ENCODE data around the gene CDH23. TPM values are rescaled to one million over a fixed set of nuclear protein-coding genes. Genes with fewer than 3 reads are reported as not detected.

Gene CDH23
- total and polyA plus RNA-seq, 8 donors: 3.4 to 64.6 (median 9.9) TPM

DNA sequence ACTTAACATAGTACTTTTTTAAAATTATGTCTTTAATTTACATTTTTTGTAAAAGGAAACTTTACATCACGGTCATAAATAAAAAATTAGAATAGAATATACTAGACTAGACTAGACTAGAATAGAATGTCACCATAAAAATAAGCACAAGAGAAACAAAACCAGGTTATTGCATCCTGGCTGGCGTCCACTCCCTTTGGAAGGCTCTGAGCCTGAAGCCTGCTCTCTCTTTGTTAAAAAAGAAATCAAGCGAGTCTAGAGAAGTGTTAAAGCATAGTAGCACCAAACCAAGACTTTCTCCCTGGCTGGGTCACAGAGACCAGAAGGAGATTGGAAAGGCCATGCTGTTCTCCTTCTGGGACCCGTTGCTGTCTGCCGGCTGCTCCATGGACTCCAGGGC, 218.2 kb downstream of the CDH23 start:
- Histone ChIP-seq H3K4me3 (no peak overlapping the region), H3K36me3 (no peaks in the 10 kb centered on the region), H3K27ac (no peak overlapping the region), H3K9me3 (no peaks in the 10 kb centered on the region), H3K27me3 (no peaks in the 10 kb centered on the region), H3K4me1 (no peaks in the 10 kb centered on the region)
- WGBS, 2 donors: 83 to 87% methylated on average over 5 of the region's 5 CpGs
- ATAC-seq (no peak), FAIRE-seq (no peak), DNase-seq (no peak)
- TF ChIP-seq, protein P1, sequence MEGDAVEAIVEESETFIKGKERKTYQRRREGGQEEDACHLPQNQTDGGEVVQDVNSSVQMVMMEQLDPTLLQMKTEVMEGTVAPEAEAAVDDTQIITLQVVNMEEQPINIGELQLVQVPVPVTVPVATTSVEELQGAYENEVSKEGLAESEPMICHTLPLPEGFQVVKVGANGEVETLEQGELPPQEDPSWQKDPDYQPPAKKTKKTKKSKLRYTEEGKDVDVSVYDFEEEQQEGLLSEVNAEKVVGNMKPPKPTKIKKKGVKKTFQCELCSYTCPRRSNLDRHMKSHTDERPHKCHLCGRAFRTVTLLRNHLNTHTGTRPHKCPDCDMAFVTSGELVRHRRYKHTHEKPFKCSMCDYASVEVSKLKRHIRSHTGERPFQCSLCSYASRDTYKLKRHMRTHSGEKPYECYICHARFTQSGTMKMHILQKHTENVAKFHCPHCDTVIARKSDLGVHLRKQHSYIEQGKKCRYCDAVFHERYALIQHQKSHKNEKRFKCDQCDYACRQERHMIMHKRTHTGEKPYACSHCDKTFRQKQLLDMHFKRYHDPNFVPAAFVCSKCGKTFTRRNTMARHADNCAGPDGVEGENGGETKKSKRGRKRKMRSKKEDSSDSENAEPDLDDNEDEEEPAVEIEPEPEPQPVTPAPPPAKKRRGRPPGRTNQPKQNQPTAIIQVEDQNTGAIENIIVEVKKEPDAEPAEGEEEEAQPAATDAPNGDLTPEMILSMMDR (IDR thresholded peaks at IDR 0.05): no peak
- intact Hi-C loops (cut with DNase I): no loop called here

DNA sequence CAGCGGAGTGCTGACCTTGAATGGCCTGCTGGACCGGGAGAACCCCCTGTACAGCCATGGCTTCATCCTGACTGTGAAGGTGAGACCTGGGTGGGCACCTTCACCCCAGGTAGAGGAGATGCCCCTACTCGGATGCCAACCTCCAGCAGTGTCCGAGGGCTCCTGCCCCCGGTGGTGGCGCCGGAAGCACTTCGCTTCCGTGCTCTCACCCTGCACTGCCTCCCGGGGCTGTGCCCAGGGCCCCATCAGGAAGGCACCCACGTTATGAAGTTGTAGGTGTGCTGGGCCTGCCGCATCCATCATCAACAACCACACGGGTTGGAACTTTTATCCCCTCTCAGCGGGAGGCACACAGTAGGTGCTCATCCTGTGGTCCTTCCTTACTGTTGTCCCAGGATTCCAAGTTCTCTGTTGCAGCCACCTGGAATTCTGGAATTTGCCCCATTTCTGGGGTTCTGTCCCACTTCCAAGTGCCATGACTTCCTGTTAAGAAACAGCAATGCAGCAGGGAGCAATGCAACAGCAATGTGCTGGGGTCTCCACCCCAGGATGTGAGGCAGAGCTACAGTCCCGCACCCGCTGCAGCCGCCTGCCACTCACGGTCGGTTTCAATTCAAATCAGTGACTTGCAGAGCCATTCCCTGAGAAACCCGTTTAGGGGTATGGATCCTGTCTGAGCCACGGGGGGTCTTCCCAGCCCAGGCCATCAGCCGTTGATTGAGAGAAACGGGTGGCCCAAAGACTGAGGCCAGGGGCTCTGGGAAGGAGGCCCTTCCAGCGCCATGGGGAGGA, 219.0 kb downstream of the CDH23 start:
- H3K4me1 ChIP-seq: no peaks in the 10 kb centered on the region
- WGBS, 2 donors: 83 to 88% methylated on average over 24 of the region's 24 CpGs
- DNase-seq (no peak), FAIRE-seq (no peak), ATAC-seq (no peak)
- TF ChIP-seq, protein P1 (IDR thresholded peaks at IDR 0.05): no peak
- H3K36me3 ChIP-seq: no peaks in the 10 kb centered on the region
- intact Hi-C loops (cut with DNase I): no loop called here
- no peak overlapping the region for H3K27ac ChIP-seq
- H3K27me3 ChIP-seq: no peaks in the 10 kb centered on the region
- no peaks in the 10 kb centered on the region for H3K9me3 ChIP-seq
- H3K4me3 ChIP-seq: no peak overlapping the region

DNA sequence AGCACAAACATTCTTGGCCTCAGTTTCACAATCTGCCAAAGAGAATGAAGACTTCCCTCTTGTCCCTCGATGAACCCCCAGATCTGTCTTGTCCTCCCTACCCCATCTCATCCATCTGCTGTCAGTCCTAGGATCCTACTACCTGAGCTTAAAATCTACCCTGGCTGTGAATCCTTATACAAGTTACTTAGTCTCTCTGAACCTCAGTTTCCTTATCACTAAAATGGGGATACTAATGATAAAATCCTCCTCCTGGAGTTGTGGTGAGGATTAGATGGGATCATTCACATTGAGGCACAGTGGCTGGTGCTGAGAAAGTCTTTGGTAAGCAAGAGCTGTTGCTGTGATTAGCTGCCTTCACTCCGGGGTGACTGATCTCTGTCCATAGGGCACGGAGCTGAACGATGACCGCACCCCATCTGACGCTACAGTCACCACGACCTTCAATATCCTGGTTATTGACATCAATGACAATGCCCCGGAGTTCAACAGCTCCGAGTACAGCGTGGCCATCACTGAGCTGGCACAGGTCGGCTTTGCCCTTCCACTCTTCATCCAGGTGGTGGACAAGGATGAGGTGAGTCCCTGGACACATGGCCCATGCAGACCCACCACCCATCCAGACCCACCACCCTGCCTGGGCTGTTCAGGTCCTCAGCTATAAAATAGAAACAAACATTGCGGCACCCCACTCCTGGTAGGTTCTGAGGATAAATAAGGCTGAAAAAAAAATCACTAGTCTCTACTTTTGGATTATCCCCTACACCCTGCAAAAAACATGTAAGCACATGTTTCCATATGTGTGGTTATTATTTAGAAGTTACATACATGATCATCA, 220.3 kb downstream of the CDH23 start:
- Histone ChIP-seq H3K4me3 (no peak overlapping the region), H3K9me3 (no peaks in the 10 kb centered on the region), H3K27ac (no peak overlapping the region), H3K36me3 (no peaks in the 10 kb centered on the region), H3K4me1 (no peaks in the 10 kb centered on the region), H3K27me3 (no peaks in the 10 kb centered on the region)
- intact Hi-C loops (cut with DNase I): no loop called here
- FAIRE-seq: no peak
- TF ChIP-seq, protein P1 (IDR thresholded peaks at IDR 0.05): no peak
- no peak for ATAC-seq
- no peak for DNase-seq
- 92 to 94% methylated on average over 12 of the region's 12 CpGs for WGBS, 2 donors

DNA sequence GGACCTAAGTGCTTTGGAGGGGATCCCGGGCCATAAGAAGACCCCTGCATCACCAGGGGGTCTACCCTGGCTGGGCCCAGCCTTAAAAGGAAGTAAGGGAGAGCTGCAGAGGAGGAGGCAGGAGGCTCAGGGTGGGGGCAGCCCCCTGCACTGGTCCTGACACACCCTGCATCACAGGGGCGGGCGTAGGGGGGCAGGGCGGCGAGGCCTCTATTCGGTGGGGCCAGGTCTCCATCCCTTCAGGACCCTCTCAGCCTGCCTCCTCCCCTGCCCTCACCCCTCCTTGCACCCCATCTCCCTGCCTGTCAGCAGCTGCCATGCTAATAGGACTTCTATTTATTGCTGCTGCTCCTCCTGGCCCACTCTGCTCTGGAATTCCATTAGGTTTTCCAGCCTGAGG, 221.5 kb downstream of the CDH23 start:
- intact Hi-C loops (cut with DNase I): no loop called here
- no peak for FAIRE-seq

More for the DNA sequence above, 221.5 kb downstream of the CDH23 start:
- Histone ChIP-seq H3K4me1 (no peaks in the 10 kb centered on the region), H3K27me3 (no peaks in the 10 kb centered on the region), H3K9me3 (no peaks in the 10 kb centered on the region), H3K27ac (no peak overlapping the region), H3K36me3 (no peaks in the 10 kb centered on the region), H3K4me3 (no peak overlapping the region)
- TF ChIP-seq, protein P1 (IDR thresholded peaks at IDR 0.05): no peak
- DNase-seq (no peak), ATAC-seq (no peak)
- 95 to 97% methylated on average over 6 of the region's 6 CpGs for WGBS, 2 donors
